ENCODE results near the gene LBR.
A peak's percentile ranks its signal among the peaks of the same experiment; 100 is the strongest.

The LBR gene

GRCh38 chr1:225446595-225446960, 18.7 kb upstream of the LBR start:
- Histone ChIP-seq H3K9ac (ENCODE audit: low read length in 5 of 5) (no peak overlapping the region), H3K4me1 (ENCODE audit: control insufficient read depth in 5 of 5, insufficient read depth in 5 of 5, low read length in 5 of 5) (peaks cover 18 to 78% (median 50%) of the 10 kb centered on the region in 5 donors), H3K27ac (ENCODE audit: low read depth, low read length) (peak overlapping the region; percentile 71), H3K9me3 (ENCODE audit: control insufficient read depth in 5 of 5, low read length in 5 of 5) (no peaks in the 10 kb centered on the region), H3K36me3 (ENCODE audit: control insufficient read depth in 5 of 5, insufficient read depth in 5 of 5, low read length in 5 of 5) (no peaks in the 10 kb centered on the region), H3K4me3 (ENCODE audit: low read depth in 1 of 5, low read length in 5 of 5) (no peak overlapping the region), H3K27me3 (ENCODE audit: control insufficient read depth in 5 of 5, insufficient read depth in 4 of 5, low read length in 5 of 5) (peaks cover 0 to 6% (median 0%) of the 10 kb centered on the region in 5 donors)

- H3K9ac ChIP-seq (ENCODE audit: low read length in 5 of 5) = no peak overlapping the region
- H3K27ac ChIP-seq (ENCODE audit: low read depth, low read length) = peak overlapping the region; percentile 71
- H3K9me3 ChIP-seq (ENCODE audit: control insufficient read depth in 5 of 5, low read length in 5 of 5) = no peaks in the 10 kb centered on the region
- peaks cover 17 to 72% (median 45%) of the 10 kb centered on the region in 5 donors for H3K4me1 ChIP-seq (ENCODE audit: control insufficient read depth in 5 of 5, insufficient read depth in 5 of 5, low read length in 5 of 5)
- peak overlapping the region in 2 of 5 donors; percentile 3 to 40 for H3K4me3 ChIP-seq (ENCODE audit: low read depth in 1 of 5, low read length in 5 of 5)
- H3K36me3 ChIP-seq (ENCODE audit: control insufficient read depth in 5 of 5, insufficient read depth in 5 of 5, low read length in 5 of 5) = no peaks in the 10 kb centered on the region
- H3K27me3 ChIP-seq (ENCODE audit: control insufficient read depth in 5 of 5, insufficient read depth in 4 of 5, low read length in 5 of 5) = peaks cover 0 to 6% (median 0%) of the 10 kb centered on the region in 5 donors
Observed at GRCh38 chr1:225445639-225446594, 18.1 kb upstream of the LBR start.

- Histone ChIP-seq H3K9me3 (ENCODE audit: control insufficient read depth in 5 of 5, low read length in 5 of 5) (no peaks in the 10 kb centered on the region), H3K4me3 (ENCODE audit: low read depth in 1 of 5, low read length in 5 of 5) (no peak overlapping the region), H3K36me3 (ENCODE audit: control insufficient read depth in 5 of 5, insufficient read depth in 5 of 5, low read length in 5 of 5) (no peaks in the 10 kb centered on the region), H3K27me3 (ENCODE audit: control insufficient read depth in 5 of 5, insufficient read depth in 4 of 5, low read length in 5 of 5) (no peaks in the 10 kb centered on the region), H3K4me1 (ENCODE audit: control insufficient read depth in 5 of 5, insufficient read depth in 5 of 5, low read length in 5 of 5) (peaks cover 8 to 53% (median 30%) of the 10 kb centered on the region in 5 donors), H3K27ac (ENCODE audit: low read depth, low read length) (no peak overlapping the region), H3K9ac (ENCODE audit: low read length in 5 of 5) (no peak overlapping the region)
Observed at GRCh38 chr1:225442123-225442505, 14.3 kb upstream of the LBR start.

- H3K4me3 ChIP-seq (ENCODE audit: low read depth in 1 of 5, low read length in 5 of 5) = no peak overlapping the region
- H3K36me3 ChIP-seq (ENCODE audit: control insufficient read depth in 5 of 5, insufficient read depth in 5 of 5, low read length in 5 of 5) = no peaks in the 10 kb centered on the region
- H3K9ac ChIP-seq (ENCODE audit: low read length in 5 of 5) = no peak overlapping the region
- no peaks in the 10 kb centered on the region for H3K9me3 ChIP-seq (ENCODE audit: control insufficient read depth in 5 of 5, low read length in 5 of 5)
- H3K27me3 ChIP-seq (ENCODE audit: control insufficient read depth in 5 of 5, insufficient read depth in 4 of 5, low read length in 5 of 5) = no peaks in the 10 kb centered on the region
- peaks cover 7 to 47% (median 27%) of the 10 kb centered on the region in 5 donors for H3K4me1 ChIP-seq (ENCODE audit: control insufficient read depth in 5 of 5, insufficient read depth in 5 of 5, low read length in 5 of 5)
- no peak overlapping the region for H3K27ac ChIP-seq (ENCODE audit: low read depth, low read length)
Observed at GRCh38 chr1:225441314-225442122, 13.7 kb upstream of the LBR start.

- peaks cover 6 to 38% (median 20%) of the 10 kb centered on the region in 5 donors for H3K4me1 ChIP-seq (ENCODE audit: control insufficient read depth in 5 of 5, insufficient read depth in 5 of 5, low read length in 5 of 5)
- H3K36me3 ChIP-seq (ENCODE audit: control insufficient read depth in 5 of 5, insufficient read depth in 5 of 5, low read length in 5 of 5) = no peaks in the 10 kb centered on the region
- no peak overlapping the region for H3K27ac ChIP-seq (ENCODE audit: low read depth, low read length)
- H3K27me3 ChIP-seq (ENCODE audit: control insufficient read depth in 5 of 5, insufficient read depth in 4 of 5, low read length in 5 of 5) = no peaks in the 10 kb centered on the region
- H3K9ac ChIP-seq (ENCODE audit: low read length in 5 of 5) = no peak overlapping the region
- no peak overlapping the region for H3K4me3 ChIP-seq (ENCODE audit: low read depth in 1 of 5, low read length in 5 of 5)
- no peaks in the 10 kb centered on the region for H3K9me3 ChIP-seq (ENCODE audit: control insufficient read depth in 5 of 5, low read length in 5 of 5)
Observed at GRCh38 chr1:225440380-225441221, 12.8 kb upstream of the LBR start.

GRCh38 chr1:225437710-225438437, 10.0 kb upstream of the LBR start:
- Histone ChIP-seq H3K27me3 (ENCODE audit: control insufficient read depth in 5 of 5, insufficient read depth in 4 of 5, low read length in 5 of 5) (no peaks in the 10 kb centered on the region), H3K4me3 (ENCODE audit: low read depth in 1 of 5, low read length in 5 of 5) (no peak overlapping the region), H3K9ac (ENCODE audit: low read length in 5 of 5) (no peak overlapping the region), H3K36me3 (ENCODE audit: control insufficient read depth in 5 of 5, insufficient read depth in 5 of 5, low read length in 5 of 5) (no peaks in the 10 kb centered on the region), H3K9me3 (ENCODE audit: control insufficient read depth in 5 of 5, low read length in 5 of 5) (no peaks in the 10 kb centered on the region), H3K27ac (ENCODE audit: low read depth, low read length) (no peak overlapping the region), H3K4me1 (ENCODE audit: control insufficient read depth in 5 of 5, insufficient read depth in 5 of 5, low read length in 5 of 5) (peaks cover 0 to 14% (median under 1%) of the 10 kb centered on the region in 5 donors)

- H3K9me3 ChIP-seq (ENCODE audit: control insufficient read depth in 5 of 5, low read length in 5 of 5) = peaks cover 0 to 4% (median 0%) of the 10 kb centered on the region in 5 donors
- no peak overlapping the region for H3K4me3 ChIP-seq (ENCODE audit: low read depth in 1 of 5, low read length in 5 of 5)
- no peak overlapping the region for H3K27ac ChIP-seq (ENCODE audit: low read depth, low read length)
- peaks cover 0 to 3% (median 0%) of the 10 kb centered on the region in 5 donors for H3K4me1 ChIP-seq (ENCODE audit: control insufficient read depth in 5 of 5, insufficient read depth in 5 of 5, low read length in 5 of 5)
- no peaks in the 10 kb centered on the region for H3K27me3 ChIP-seq (ENCODE audit: control insufficient read depth in 5 of 5, insufficient read depth in 4 of 5, low read length in 5 of 5)
- no peaks in the 10 kb centered on the region for H3K36me3 ChIP-seq (ENCODE audit: control insufficient read depth in 5 of 5, insufficient read depth in 5 of 5, low read length in 5 of 5)
- H3K9ac ChIP-seq (ENCODE audit: low read length in 5 of 5) = no peak overlapping the region
Observed at GRCh38 chr1:225435957-225436392, 8.1 kb upstream of the LBR start.

- Histone ChIP-seq H3K4me1 (ENCODE audit: control insufficient read depth in 5 of 5, insufficient read depth in 5 of 5, low read length in 5 of 5) (peaks cover 0 to 3% (median 0%) of the 10 kb centered on the region in 5 donors), H3K9ac (ENCODE audit: low read length in 5 of 5) (no peak overlapping the region), H3K27me3 (ENCODE audit: control insufficient read depth in 5 of 5, insufficient read depth in 4 of 5, low read length in 5 of 5) (no peaks in the 10 kb centered on the region), H3K27ac (ENCODE audit: low read depth, low read length) (no peak overlapping the region), H3K9me3 (ENCODE audit: control insufficient read depth in 5 of 5, low read length in 5 of 5) (peaks cover 0 to 4% (median 0%) of the 10 kb centered on the region in 5 donors), H3K36me3 (ENCODE audit: control insufficient read depth in 5 of 5, insufficient read depth in 5 of 5, low read length in 5 of 5) (no peaks in the 10 kb centered on the region), H3K4me3 (ENCODE audit: low read depth in 1 of 5, low read length in 5 of 5) (no peak overlapping the region)
Observed at GRCh38 chr1:225435487-225435886, 7.6 kb upstream of the LBR start.

- Histone ChIP-seq H3K4me3 (ENCODE audit: low read depth in 1 of 5, low read length in 5 of 5) (no peak overlapping the region), H3K27me3 (ENCODE audit: control insufficient read depth in 5 of 5, insufficient read depth in 4 of 5, low read length in 5 of 5) (no peaks in the 10 kb centered on the region), H3K4me1 (ENCODE audit: control insufficient read depth in 5 of 5, insufficient read depth in 5 of 5, low read length in 5 of 5) (peaks cover 0 to 3% (median 0%) of the 10 kb centered on the region in 5 donors), H3K27ac (ENCODE audit: low read depth, low read length) (no peak overlapping the region), H3K9ac (ENCODE audit: low read length in 5 of 5) (no peak overlapping the region), H3K9me3 (ENCODE audit: control insufficient read depth in 5 of 5, low read length in 5 of 5) (peaks cover 0 to 4% (median 0%) of the 10 kb centered on the region in 5 donors), H3K36me3 (ENCODE audit: control insufficient read depth in 5 of 5, insufficient read depth in 5 of 5, low read length in 5 of 5) (no peaks in the 10 kb centered on the region)
Observed at GRCh38 chr1:225435076-225435475, 7.2 kb upstream of the LBR start.
